Smooth muscle cell (in vitro differentiated cells): ENCODE results near the gene SLBP. TPM values are rescaled to one million over a fixed set of nuclear protein-coding genes. Genes with fewer than 3 reads are reported as not detected.

Experiments
- DNase-seq: peaks from one replicate; lab custom pipeline; 2025; ENCODE audit not compliant: unreplicated experiment; lab: John Stamatoyannopoulos, UW
- H2AFZ ChIP-seq: fragments of 200-600 bp; sonication (generic); 2 replicates; pipeline ENCODE4 v1.6.0; 2016; ENCODE audit warnings: antibody characterized with exemption, low read depth, mild to moderate bottlenecking
- H3F3A ChIP-seq: fragments of 200-600 bp; sonication (generic); 2 replicates; pipeline ENCODE4 v1.6.0; 2017; ENCODE audit warnings: antibody characterized with exemption, low read depth
- H3K27ac ChIP-seq: fragments of 200-600 bp; sonication (generic); 2 replicates; pipeline ENCODE4 v1.5.1; 2016; ENCODE audit warnings: low read depth, mild to moderate bottlenecking
- H3K27me3 ChIP-seq: fragments of 200-600 bp; sonication (generic); 2 replicates; pipeline ENCODE4 v1.6.1; 2016; ENCODE audit warnings: low read depth, mild to moderate bottlenecking
- H3K36me3 ChIP-seq: fragments of 200-600 bp; sonication (generic); 2 replicates; pipeline ENCODE4 v1.5.1; 2016; ENCODE audit warnings: low read depth
- H3K4me1 ChIP-seq: fragments of 200-600 bp; sonication (generic); 2 replicates; pipeline ENCODE4 v1.5.1; 2016; ENCODE audit warnings: low read depth
- H3K4me2 ChIP-seq: fragments of 200-600 bp; sonication (generic); 2 replicates; pipeline ENCODE4 v1.6.0; 2016; ENCODE audit warnings: mild to moderate bottlenecking
- H3K4me3 ChIP-seq: fragments of 200-600 bp; sonication (generic); 2 replicates; pipeline ENCODE4 v1.5.1; 2016; ENCODE audit warnings: mild to moderate bottlenecking
- H3K79me2 ChIP-seq: fragments of 200-600 bp; sonication (generic); 2 replicates; pipeline ENCODE4 v1.6.0; 2016; ENCODE audit warnings: low read depth, mild to moderate bottlenecking
- H3K9ac ChIP-seq: fragments of 200-600 bp; sonication (generic); 2 replicates; pipeline ENCODE4 v1.6.0; 2016; ENCODE audit warnings: low read depth
- H3K9me3 ChIP-seq: fragments of 200-600 bp; sonication (generic); replicated peaks from 2 replicates; pipeline ENCODE4 v1.5.1; 2016; ENCODE audit warnings: low read depth
- H4K20me1 ChIP-seq: fragments of 200-600 bp; sonication (generic); 2 replicates; pipeline ENCODE4 v1.6.0; 2016; ENCODE audit warnings: low read depth
- CTCF ChIP-seq: fragments of 200-600 bp; sonication (generic); IDR thresholded peaks from 2 replicates; pipeline ENCODE4 v1.5.1; 2017; ENCODE audit warnings: borderline replicate concordance, mild to moderate bottlenecking, antibody characterized with exemption; ENCODE audit not compliant: insufficient read depth, poor library complexity, severe bottlenecking
- WGBS: methylation state at CpG from one replicate; pipeline ENCODE4 v1.1.7; 2016; ENCODE audit warnings: low lambda C conversion rate; 5-methylcytosine and 5-hydroxymethylcytosine counted together
- polyA plus RNA-seq: library from polyadenylated mRNA; unstranded; fragments of >200 nt; fragmentation: Nextera tagmentation; extraction: Ambion mirVana; gene quantifications from 2 replicates; pipeline ENCODE4 v1.2.1, GENCODE V29; 2016
- total RNA-seq: library from RNA; depleted of rRNA; stranded (reverse); fragments of >200 nt; gene quantifications from 2 replicates; pipeline ENCODE4 v1.2.3, GENCODE V29; 2014

Gene SLBP
- total and polyA plus RNA-seq, 2 experiments from 2014 or later: 55.4 to 63.9 TPM

- no peak overlapping the region for H3K4me2 ChIP-seq
- 83% methylated on average over 10 of the region's 14 CpGs for WGBS
- no peaks in the 10 kb centered on the region for H3K79me2 ChIP-seq
- H3K27me3 ChIP-seq: no peaks in the 10 kb centered on the region
- no peak for TF ChIP-seq CTCF
- peaks cover 8% of the 10 kb centered on the region for H3K4me1 ChIP-seq
- H3K27ac ChIP-seq: no peak overlapping the region
- H3K36me3 ChIP-seq: no peaks in the 10 kb centered on the region
- no peak for DNase-seq
- H2AFZ ChIP-seq: no peak overlapping the region
- H4K20me1 ChIP-seq: no peaks in the 10 kb centered on the region
- no peaks in the 10 kb centered on the region for H3F3A ChIP-seq
- H3K9me3 ChIP-seq: no peaks in the 10 kb centered on the region
- no peak overlapping the region for H3K4me3 ChIP-seq
- no peak overlapping the region for H3K9ac ChIP-seq
Measured at GRCh38 chr4:1749826-1750225, 37.7 kb upstream of the SLBP start.

- H3K79me2 ChIP-seq: no peaks in the 10 kb centered on the region
- no peak for TF ChIP-seq CTCF
- 60% methylated on average over 2 of the region's 3 CpGs for WGBS
- no peaks in the 10 kb centered on the region for H3K9me3 ChIP-seq
- no peak overlapping the region for H3K9ac ChIP-seq
- no peak for DNase-seq
- no peak overlapping the region for H3K27ac ChIP-seq
- H3K27me3 ChIP-seq: no peaks in the 10 kb centered on the region
- H3K4me1 ChIP-seq: peaks cover 8% of the 10 kb centered on the region
- no peaks in the 10 kb centered on the region for H4K20me1 ChIP-seq
- no peak overlapping the region for H3K4me2 ChIP-seq
- H3K4me3 ChIP-seq: no peak overlapping the region
- H3K36me3 ChIP-seq: no peaks in the 10 kb centered on the region
- H3F3A ChIP-seq: no peaks in the 10 kb centered on the region
- H2AFZ ChIP-seq: no peak overlapping the region
Measured at GRCh38 chr4:1749370-1749769, 37.3 kb upstream of the SLBP start.

- 31% methylated on average over 16 of the region's 29 CpGs for WGBS
- Histone ChIP-seq H2AFZ (no peak overlapping the region), H4K20me1 (no peaks in the 10 kb centered on the region), H3K4me3 (no peak overlapping the region), H3K79me2 (no peaks in the 10 kb centered on the region), H3K4me2 (no peak overlapping the region), H3K36me3 (no peaks in the 10 kb centered on the region), H3K27me3 (no peaks in the 10 kb centered on the region), H3K27ac (no peak overlapping the region), H3F3A (no peaks in the 10 kb centered on the region), H3K4me1 (peaks cover 8% of the 10 kb centered on the region), H3K9me3 (no peaks in the 10 kb centered on the region), H3K9ac (no peak overlapping the region)
- TF ChIP-seq CTCF: peak; percentile 88
- DNase-seq: peak; percentile 54
Measured at GRCh38 chr4:1748465-1748995, 36.4 kb upstream of the SLBP start.

GRCh38 chr4:1747603-1747967 lies 35.5 kb upstream of the SLBP start:
- Histone ChIP-seq H3K27ac (no peak overlapping the region), H4K20me1 (no peaks in the 10 kb centered on the region), H3K4me1 (peaks cover 8% of the 10 kb centered on the region), H3K79me2 (no peaks in the 10 kb centered on the region), H3K27me3 (no peaks in the 10 kb centered on the region), H3K36me3 (no peaks in the 10 kb centered on the region), H3K4me2 (no peak overlapping the region), H3F3A (no peaks in the 10 kb centered on the region), H2AFZ (no peak overlapping the region), H3K9me3 (no peaks in the 10 kb centered on the region), H3K9ac (no peak overlapping the region), H3K4me3 (no peak overlapping the region)
- no peak for DNase-seq
- 92% methylated on average over 16 of the region's 16 CpGs for WGBS
- TF ChIP-seq CTCF: no peak
